ENCODE results near the gene RFPL1. TPM values are rescaled to one million over a fixed set of nuclear protein-coding genes. Genes with fewer than 3 reads are reported as not detected.

Gene RFPL1
- total RNA-seq, 4 donors from 2014 or later, result not detected

DNA sequence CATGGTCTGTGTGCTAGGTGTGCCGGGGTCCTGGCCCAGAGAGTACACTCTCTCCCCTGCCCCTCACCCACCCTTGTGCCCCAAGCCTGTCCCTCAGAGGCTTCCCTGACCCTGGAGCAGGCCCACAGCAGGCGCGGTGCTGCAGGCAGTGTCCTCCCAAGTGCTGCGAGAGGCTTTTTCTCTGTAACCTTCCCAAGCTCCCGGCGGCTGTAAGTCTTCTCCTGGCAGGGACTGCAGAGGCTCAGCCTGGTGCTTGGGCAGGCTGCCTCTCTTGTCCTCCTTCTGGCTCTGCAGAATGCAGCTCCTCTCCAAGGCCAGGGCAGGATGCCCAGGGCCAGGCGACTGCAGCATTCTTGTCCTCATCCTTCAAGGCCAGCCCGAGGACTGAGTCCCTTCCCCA, 15.9 kb downstream of the RFPL1 start:
- intact Hi-C loops (cut with DNase I; ENCODE audit: low total_unique reads) (no loop called here), in situ Hi-C loops (cut with MboI; ENCODE audit: low sequenced_read_pairs in 4 of 4) (no loop called here)
- Histone ChIP-seq H3K4me1 (no peaks in the 10 kb centered on the region), H3K36me3 (no peaks in the 10 kb centered on the region), H3K27me3 (no peaks in the 10 kb centered on the region), H3K27ac (no peak overlapping the region), H3K4me3 (no peak overlapping the region), H3K9me3 (no peaks in the 10 kb centered on the region)
- DNase-seq (no peak), ATAC-seq (no peak)
- TF ChIP-seq, protein P1, sequence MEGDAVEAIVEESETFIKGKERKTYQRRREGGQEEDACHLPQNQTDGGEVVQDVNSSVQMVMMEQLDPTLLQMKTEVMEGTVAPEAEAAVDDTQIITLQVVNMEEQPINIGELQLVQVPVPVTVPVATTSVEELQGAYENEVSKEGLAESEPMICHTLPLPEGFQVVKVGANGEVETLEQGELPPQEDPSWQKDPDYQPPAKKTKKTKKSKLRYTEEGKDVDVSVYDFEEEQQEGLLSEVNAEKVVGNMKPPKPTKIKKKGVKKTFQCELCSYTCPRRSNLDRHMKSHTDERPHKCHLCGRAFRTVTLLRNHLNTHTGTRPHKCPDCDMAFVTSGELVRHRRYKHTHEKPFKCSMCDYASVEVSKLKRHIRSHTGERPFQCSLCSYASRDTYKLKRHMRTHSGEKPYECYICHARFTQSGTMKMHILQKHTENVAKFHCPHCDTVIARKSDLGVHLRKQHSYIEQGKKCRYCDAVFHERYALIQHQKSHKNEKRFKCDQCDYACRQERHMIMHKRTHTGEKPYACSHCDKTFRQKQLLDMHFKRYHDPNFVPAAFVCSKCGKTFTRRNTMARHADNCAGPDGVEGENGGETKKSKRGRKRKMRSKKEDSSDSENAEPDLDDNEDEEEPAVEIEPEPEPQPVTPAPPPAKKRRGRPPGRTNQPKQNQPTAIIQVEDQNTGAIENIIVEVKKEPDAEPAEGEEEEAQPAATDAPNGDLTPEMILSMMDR (IDR thresholded peaks at IDR 0.05 in 4 of 5, conservative IDR thresholded peaks at IDR 0.05 in 1 of 5), result no peak
- TF ChIP-seq POLR2A (IDR thresholded peaks at IDR 0.05), result no peak

DNA sequence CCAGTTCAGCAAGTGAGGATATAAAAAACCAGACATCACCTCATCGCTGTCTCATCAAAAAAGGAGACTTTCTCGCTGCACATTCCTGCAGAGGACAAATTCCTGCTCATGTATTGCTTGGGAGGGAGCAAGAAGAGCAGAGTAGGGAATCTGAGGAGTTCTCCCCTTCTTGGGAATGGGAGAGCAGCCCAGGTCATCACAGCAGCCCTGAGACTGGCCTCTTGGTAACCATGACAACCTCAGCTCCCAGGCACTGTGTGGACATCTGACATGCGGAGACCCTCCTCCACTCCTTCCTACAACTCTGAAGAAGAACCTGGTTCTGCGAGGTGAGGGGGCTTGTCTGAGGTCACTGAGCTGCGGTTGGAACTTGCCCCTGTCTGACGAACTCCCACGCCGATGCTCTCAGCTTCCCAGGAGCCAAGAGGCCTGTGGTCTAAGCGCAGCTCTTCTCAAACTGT, 17.9 kb downstream of the RFPL1 start:
- Histone ChIP-seq H3K4me3 (no peak overlapping the region), H3K4me1 (no peaks in the 10 kb centered on the region), H3K9me3 (no peaks in the 10 kb centered on the region), H3K36me3 (no peaks in the 10 kb centered on the region), H3K27me3 (no peaks in the 10 kb centered on the region), H3K27ac (no peak overlapping the region)
- DNase-seq, result no peak
- in situ Hi-C loops (cut with MboI; ENCODE audit: low sequenced_read_pairs in 4 of 4) (no loop called here), intact Hi-C loops (cut with DNase I; ENCODE audit: low total_unique reads) (no loop called here)
- no peak for ATAC-seq
- no peak for TF ChIP-seq POLR2A (IDR thresholded peaks at IDR 0.05)
- TF ChIP-seq, protein P1 (IDR thresholded peaks at IDR 0.05 in 4 of 5, conservative IDR thresholded peaks at IDR 0.05 in 1 of 5), result no peak

DNA sequence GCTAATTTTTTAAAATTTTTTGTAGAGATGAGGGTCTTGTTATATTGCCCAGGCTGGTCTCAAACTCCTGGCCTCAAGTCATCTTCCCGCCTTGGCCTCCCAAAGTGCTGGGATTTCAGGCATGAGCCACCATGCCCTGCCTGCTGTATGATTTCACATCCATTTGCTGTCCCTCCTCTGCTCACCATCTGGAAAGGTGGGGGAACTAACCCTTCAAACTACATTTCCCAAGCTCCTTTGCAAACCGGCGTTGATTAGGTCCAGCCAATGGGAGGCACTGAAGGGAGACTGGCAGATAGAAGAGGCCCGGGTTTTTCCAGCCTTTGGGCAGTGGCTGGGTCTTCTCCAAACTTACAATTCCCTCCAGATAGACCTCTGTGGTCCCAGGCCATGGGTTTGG, 19.3 kb downstream of the RFPL1 start:
- H3K9me3 ChIP-seq, result no peaks in the 10 kb centered on the region
- H3K27me3 ChIP-seq, result no peaks in the 10 kb centered on the region
- no peaks in the 10 kb centered on the region for H3K36me3 ChIP-seq
- ATAC-seq (peak in 1 of 2 donors; percentile 58), DNase-seq (no peak)
- in situ Hi-C loops (cut with MboI; ENCODE audit: low sequenced_read_pairs in 4 of 4), result no loop called here
- intact Hi-C loops (cut with DNase I; ENCODE audit: low total_unique reads), result no loop called here
- TF ChIP-seq, protein P1 (IDR thresholded peaks at IDR 0.05 in 4 of 5, conservative IDR thresholded peaks at IDR 0.05 in 1 of 5), result no peak
- TF ChIP-seq POLR2A (IDR thresholded peaks at IDR 0.05), result no peak
- H3K4me1 ChIP-seq, result no peaks in the 10 kb centered on the region
- H3K4me3 ChIP-seq, result no peak overlapping the region
- H3K27ac ChIP-seq, result no peak overlapping the region

DNA sequence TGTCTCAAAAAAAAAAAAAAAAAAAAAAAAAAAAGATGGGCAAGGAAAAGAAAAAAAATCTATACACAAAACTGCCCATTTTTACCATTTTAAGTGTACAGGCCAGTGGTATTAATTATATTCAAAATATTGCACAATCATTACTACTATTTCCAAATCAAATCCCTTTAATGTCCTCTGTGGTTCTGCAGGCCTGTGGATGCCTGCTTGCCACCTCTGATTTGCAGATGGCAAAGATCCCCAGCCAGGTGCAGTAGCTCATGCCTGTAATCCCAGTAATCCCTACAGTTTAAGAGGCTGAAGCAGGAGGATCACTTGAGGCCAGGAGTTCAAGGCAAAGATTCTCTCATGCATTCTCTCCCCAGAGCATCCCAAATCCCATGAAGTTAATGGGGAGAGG, 20.2 kb downstream of the RFPL1 start:
- Histone ChIP-seq H3K27me3 (no peaks in the 10 kb centered on the region), H3K4me3 (no peak overlapping the region), H3K4me1 (no peaks in the 10 kb centered on the region), H3K27ac (no peak overlapping the region), H3K9me3 (no peaks in the 10 kb centered on the region), H3K36me3 (no peaks in the 10 kb centered on the region)
- TF ChIP-seq, protein P1 (IDR thresholded peaks at IDR 0.05 in 4 of 5, conservative IDR thresholded peaks at IDR 0.05 in 1 of 5), result no peak
- TF ChIP-seq POLR2A (IDR thresholded peaks at IDR 0.05), result no peak
- no peak for ATAC-seq
- no peak for DNase-seq
- in situ Hi-C loops (cut with MboI; ENCODE audit: low sequenced_read_pairs in 4 of 4) (no loop called here), intact Hi-C loops (cut with DNase I; ENCODE audit: low total_unique reads) (no loop called here)

DNA sequence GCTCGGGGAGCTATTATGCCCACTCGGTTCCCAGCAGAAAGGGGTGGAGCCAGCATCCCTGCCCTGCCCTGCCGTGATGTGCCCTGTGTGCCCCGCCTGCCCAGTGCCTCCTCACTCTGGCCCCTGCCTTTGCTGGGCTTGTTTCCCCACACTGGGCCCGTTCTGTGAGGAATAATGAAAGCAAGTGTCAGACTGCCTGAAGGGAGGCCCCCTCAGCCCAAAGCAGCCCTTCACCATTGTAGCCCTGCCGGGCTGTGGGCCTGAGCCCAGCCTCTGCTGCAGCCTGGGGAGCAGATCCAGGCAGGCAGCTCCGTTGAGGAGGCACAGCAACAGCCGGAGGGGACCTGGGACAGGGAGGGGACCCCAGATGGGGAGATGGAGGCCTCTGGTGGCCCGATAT, 21.4 kb downstream of the RFPL1 start:
- no peaks in the 10 kb centered on the region for H3K36me3 ChIP-seq
- no peak overlapping the region for H3K27ac ChIP-seq
- intact Hi-C loops (cut with DNase I; ENCODE audit: low total_unique reads) (no loop called here), in situ Hi-C loops (cut with MboI; ENCODE audit: low sequenced_read_pairs in 4 of 4) (no loop called here)
- ATAC-seq, result no peak
- TF ChIP-seq, protein P1 (IDR thresholded peaks at IDR 0.05 in 4 of 5, conservative IDR thresholded peaks at IDR 0.05 in 1 of 5), result no peak
- no peak for TF ChIP-seq POLR2A (IDR thresholded peaks at IDR 0.05)
- no peak for DNase-seq
- no peaks in the 10 kb centered on the region for H3K4me1 ChIP-seq
- H3K9me3 ChIP-seq, result no peaks in the 10 kb centered on the region
- no peaks in the 10 kb centered on the region for H3K27me3 ChIP-seq
- H3K4me3 ChIP-seq, result no peak overlapping the region

All from gastrocnemius medialis (tissue), 4 donors.